GM18870 (cell line): ENCODE data around the gene ZNF516.
"Not testable (repeated sequence)": the region's sequence is repeated elsewhere in the genome, so short reads cannot be mapped to it uniquely, and the experiment has no call there.

Experiments used
- ATAC-seq: cut with Tn5 transposase; IDR thresholded peaks from one replicate; pipeline ENCODE4 v1.9.1; 2021; ENCODE audit warnings: moderate library complexity; ENCODE audit not compliant: unreplicated experiment

The ZNF516 gene

GRCh38 chr18:76490670-76491472 lies 4.2 kb downstream of the ZNF516 start:
- ATAC-seq: no peak

GRCh38 chr18:76490033-76490432 lies 5.0 kb downstream of the ZNF516 start:
- no peak for ATAC-seq

- no peak for ATAC-seq
These were observed 6.0 kb downstream of the ZNF516 start for GRCh38 chr18:76489081-76489480.

- no peak for ATAC-seq
These were observed 6.9 kb downstream of the ZNF516 start for GRCh38 chr18:76488190-76488589.

GRCh38 chr18:76487782-76488181 lies 7.3 kb downstream of the ZNF516 start:
- no peak for ATAC-seq

- no peak for ATAC-seq
These were observed 8.0 kb downstream of the ZNF516 start for GRCh38 chr18:76487070-76487469.

- no peak for ATAC-seq
These were observed 8.5 kb downstream of the ZNF516 start for GRCh38 chr18:76486574-76486973.

- no peak for ATAC-seq
These were observed 9.0 kb downstream of the ZNF516 start for GRCh38 chr18:76486038-76486437.

- ATAC-seq: peak; percentile 64
These were observed 10.2 kb downstream of the ZNF516 start for GRCh38 chr18:76484749-76485387.

- ATAC-seq: no peak
These were observed 11.3 kb downstream of the ZNF516 start for GRCh38 chr18:76483780-76484179.

GRCh38 chr18:76482971-76483691 lies 11.9 kb downstream of the ZNF516 start:
- no peak for ATAC-seq

- ATAC-seq: no peak
These were observed 12.8 kb downstream of the ZNF516 start for GRCh38 chr18:76482267-76482666.

GRCh38 chr18:76480913-76481312 lies 14.1 kb downstream of the ZNF516 start:
- no peak for ATAC-seq

GRCh38 chr18:76479351-76480238 lies 15.4 kb downstream of the ZNF516 start:
- no peak for ATAC-seq

- ATAC-seq: peak; percentile 65
These were observed 18.1 kb downstream of the ZNF516 start for GRCh38 chr18:76476665-76477561.

GRCh38 chr18:76475450-76476194 lies 19.4 kb downstream of the ZNF516 start:
- ATAC-seq: no peak

GRCh38 chr18:76474824-76475223 lies 20.2 kb downstream of the ZNF516 start:
- no peak for ATAC-seq

- ATAC-seq: not testable (repeated sequence)
These were observed 21.5 kb downstream of the ZNF516 start for GRCh38 chr18:76473521-76473920.

- no peak for ATAC-seq
These were observed 22.2 kb downstream of the ZNF516 start for GRCh38 chr18:76472829-76473228.
